AG09309 (cell line): ENCODE measurements around the gene RNPEP.

Experiments used
- DNase-seq: peaks from one replicate; pipeline ENCODE4 v3.0.0-alpha.2; 2010; ENCODE audit warnings: low read depth
- H3K4me3 ChIP-seq: 2 replicates; pipeline ENCODE4 v1.5.1; 2011; ENCODE audit warnings: mild to moderate bottlenecking, low read depth, low read length, moderate library complexity; ENCODE audit not compliant: control insufficient read depth
- CTCF ChIP-seq: IDR thresholded peaks from 2 replicates; pipeline ENCODE4 v1.5.1; 2011; ENCODE audit warnings: mild to moderate bottlenecking, low read depth, low read length, inconsistent platforms; ENCODE audit not compliant: insufficient read depth, control insufficient read depth; ENCODE audit errors: missing control alignments

The RNPEP gene

GRCh38 chr1:201941420-201942128, 40.9 kb upstream of the RNPEP start:
- TF ChIP-seq CTCF = no peak
- no peak for DNase-seq
- H3K4me3 ChIP-seq = no peak overlapping the region

DNA sequence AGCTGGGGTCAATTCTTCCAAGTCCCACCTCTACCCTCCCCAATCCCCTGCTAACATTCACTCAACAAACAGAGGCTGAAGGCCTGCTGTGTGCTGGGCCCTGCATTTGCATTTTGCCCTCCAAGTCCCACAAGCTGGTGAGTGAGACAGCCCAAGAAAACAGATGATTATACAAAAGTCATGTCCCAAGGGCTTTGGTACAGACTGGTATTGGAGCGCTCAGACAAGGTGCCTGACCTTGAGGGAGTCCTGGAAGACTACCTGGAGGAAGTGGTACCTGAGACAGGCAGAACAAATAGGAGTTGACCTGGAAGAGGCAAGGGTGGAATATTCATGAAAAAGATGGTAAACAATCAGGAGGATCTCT, 40.3 kb upstream of the RNPEP start:
- H3K4me3 ChIP-seq = no peak overlapping the region
- TF ChIP-seq CTCF = no peak
- DNase-seq = no peak

GRCh38 chr1:201944002-201944401, 38.4 kb upstream of the RNPEP start:
- DNase-seq = no peak
- H3K4me3 ChIP-seq = no peak overlapping the region
- TF ChIP-seq CTCF = no peak

DNA sequence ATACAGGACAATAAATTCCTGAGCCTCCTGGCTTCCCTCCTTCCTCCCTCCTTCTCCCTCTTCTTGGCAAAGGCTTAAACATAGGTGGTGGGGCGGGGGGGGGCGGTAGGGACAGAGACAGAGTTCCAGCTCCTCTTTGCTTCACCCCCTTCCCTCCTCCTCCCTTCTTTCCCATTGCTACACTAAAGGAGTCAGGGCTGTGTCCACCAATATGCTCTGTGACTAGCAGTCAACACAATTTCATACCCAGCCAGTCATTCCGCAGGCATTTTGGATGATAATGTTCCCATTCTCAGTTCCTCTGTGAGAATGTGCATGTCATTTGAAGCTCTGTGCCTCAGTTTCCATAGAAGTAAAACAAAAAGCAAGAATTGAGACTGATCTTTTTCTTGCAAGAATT, 37.8 kb upstream of the RNPEP start:
- TF ChIP-seq CTCF = no peak
- no peak for DNase-seq
- H3K4me3 ChIP-seq = peak overlapping the region; percentile 17

DNA sequence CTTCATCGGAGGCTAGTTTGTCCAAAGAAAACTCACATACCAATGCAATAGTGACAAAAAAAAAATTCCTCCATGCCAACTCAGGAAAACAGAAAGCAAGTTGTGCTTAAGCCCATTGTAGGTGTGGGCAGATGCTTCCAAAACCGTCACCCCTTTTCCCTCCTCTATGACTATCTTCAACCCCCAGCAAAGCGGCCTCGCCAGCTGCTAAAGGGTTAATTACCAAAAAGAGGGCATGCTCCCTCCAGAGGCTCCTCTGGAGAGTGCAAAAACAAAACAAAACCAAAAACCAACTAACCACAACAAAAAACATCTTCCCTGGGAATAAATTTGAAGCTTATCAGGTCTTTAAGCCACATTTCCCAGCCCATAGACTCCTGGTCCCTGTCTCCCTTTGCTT, 37.3 kb upstream of the RNPEP start:
- H3K4me3 ChIP-seq = peak overlapping the region; percentile 70
- TF ChIP-seq CTCF = peak; percentile 58
- no peak for DNase-seq

- no peak for TF ChIP-seq CTCF
- H3K4me3 ChIP-seq = peak overlapping the region; percentile 70
- no peak for DNase-seq
Measured at GRCh38 chr1:201945863-201946223, 36.6 kb upstream of the RNPEP start.
